ENCODE measurements around the gene FGF12.

Gene FGF12

DNA sequence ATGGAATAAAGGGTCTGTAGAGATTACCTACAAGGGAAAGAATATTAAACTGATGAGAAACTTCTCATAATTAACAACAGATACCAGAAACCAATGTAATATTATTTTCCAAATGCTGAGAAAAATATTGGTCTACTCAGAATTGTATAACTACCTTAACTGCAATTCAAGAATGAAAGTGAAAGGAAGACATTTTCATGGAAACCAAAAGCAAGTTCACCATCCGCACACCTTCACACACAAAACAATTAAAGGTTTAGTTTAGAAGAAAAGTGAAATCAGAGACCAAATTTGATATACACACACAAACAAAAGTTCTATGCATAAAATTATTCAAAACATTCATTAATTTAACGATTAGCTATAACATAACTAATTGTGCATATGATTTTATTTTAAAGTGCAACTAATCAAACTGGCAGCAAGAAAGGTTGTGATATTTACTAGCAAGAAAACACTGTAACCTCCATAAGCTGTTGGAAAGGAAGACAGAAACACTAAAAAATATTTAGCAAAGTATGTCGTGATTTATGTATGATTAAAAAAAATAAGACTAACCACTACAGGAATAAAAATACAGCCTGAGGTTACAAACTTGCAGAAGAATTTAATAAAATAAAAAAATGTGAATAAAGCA, 395.5 kb downstream of the FGF12 start:
- no peak for DNase-seq

DNA sequence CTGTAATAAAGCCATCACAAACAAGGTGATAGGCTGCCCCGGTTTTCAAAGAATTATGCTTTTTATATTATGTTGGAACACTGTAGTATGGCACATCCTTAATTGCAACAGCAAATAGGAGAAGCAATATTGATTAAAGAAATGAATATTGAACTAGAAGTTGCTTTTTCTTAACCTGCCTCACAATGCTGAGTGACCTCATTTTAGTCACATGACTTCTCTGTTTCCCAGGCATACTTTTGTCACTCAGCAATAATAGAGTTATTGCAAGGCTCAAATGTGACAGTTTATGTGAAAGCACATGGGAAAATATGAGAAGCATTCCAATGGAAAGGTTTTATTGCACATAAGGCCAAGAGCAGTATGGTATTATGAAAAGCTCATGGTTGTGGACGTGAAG, 400.7 kb downstream of the FGF12 start:
- DNase-seq = no peak

GRCh38 chr3:192317564-192317963, 409.8 kb downstream of the FGF12 start:
- DNase-seq = no peak

- no peak for DNase-seq
Observed at GRCh38 chr3:192313605-192314004, 413.7 kb downstream of the FGF12 start.

DNA sequence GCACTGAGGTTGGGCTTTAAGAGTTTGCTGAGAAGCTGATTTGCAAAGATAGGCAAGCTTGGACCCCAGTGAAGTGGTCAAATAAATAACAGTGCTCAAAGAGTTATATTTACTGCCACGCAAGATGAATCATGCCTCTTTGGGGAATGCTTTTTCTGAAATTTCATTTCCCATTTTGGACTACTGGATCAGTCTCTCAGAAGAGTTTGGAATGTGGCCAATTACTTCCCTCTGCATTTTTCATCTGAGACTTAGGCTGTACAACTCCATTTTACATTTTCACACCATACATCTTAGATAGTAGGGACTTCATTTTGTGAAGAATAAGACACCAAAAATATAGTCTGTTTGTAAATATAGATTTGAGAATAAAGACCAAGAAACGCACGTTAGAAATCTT, 419.7 kb downstream of the FGF12 start:
- DNase-seq = no peak

GRCh38 chr3:192303235-192303634, 424.1 kb downstream of the FGF12 start:
- no peak for DNase-seq

DNA sequence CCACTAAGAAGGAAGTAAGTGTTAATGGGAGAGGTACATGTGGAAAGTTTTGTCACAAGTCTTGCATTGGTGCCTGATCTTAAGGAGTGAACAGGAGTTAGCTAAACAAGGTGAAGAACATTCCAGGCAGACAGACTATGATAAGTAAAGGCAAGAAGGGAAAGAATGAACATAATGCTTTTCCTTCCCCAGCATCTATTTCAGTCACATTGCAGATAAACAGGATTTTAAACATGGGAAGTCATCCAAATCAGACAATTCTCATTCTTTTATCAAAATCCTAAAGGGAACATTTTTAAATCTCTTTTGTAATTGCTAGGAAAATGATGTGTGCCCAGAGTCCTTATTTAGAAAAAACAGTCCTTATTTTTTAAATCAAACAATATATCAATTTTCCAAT, 424.6 kb downstream of the FGF12 start:
- DNase-seq = no peak

GRCh38 chr3:192299921-192300320, 427.4 kb downstream of the FGF12 start:
- no peak for DNase-seq

DNA sequence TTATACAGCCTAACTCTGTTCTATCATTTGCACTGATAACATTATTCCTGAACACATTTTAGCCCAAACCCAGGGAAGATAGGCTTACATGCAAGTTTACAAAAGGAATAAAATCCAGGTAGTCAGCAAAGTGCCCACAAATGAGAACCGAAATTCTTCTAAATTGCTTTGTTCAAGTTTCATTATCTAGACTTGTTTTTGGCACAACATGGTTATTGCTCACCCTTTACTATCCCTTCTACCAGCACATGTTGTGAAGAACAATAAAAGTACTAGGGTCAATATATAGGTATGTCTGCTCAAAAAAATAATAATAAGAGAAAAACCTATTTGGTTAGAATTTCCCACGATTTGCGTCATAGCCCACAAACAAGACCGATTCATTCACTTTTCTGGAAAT, 430.5 kb downstream of the FGF12 start:
- no peak for DNase-seq

DNA sequence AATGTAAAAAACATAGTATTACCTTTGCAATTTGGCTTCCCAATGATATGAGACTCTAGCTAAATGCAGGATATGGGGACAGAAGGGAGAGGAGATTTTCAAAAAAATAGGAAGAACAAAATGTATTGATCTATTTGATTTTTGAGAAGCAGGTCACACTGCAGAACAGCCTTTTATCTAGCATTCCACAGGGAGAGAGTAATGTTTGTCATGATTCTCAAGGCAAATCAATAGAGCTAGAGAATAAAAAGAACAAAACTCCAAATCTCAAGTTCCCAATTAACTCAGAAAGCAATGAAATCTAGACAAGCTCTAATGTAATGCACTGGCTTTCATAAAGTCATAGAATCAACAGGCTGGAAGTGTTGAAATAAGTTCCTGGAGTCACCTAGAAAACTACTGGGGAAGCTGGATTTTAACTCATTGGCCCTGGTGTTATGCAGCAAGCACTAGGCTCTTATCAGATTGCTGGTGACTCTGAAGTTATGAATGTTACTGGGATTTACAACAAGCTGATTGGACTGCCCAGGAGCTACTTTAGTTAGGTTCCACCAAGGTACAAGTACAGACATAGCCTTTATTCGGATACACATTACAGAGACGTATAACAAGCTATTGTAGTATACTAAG, 442.8 kb downstream of the FGF12 start:
- no peak for DNase-seq

DNA sequence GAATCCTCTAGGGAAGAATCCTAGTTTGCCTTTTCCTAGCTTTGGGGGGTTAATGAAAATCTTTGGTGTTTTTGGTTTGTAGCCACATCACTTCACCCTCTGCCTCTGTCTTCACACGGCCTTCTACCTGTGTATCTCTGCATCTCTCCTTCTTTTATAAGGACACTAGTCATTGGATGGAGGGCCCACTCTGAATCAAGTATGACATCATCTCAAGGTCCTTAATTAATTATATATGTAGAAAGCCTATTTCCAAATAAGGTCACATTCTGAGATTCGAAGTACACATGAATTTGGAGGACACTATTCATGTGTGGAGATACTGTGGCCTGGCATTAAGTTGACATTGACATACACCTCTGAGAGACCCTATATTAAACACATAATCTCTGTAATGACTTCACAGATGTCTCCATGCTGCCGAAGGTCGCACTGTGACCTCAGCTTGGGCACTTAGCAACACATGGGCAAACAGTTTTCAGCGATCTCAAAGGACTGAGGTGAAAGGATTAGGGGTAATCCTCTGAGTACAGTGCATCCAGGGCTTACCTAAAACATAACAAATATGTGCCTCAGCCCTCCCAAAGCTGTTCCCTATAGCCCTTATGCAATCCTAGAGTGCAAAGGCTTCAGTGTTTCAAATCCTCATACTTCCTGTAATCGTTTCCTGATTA, 446.0 kb downstream of the FGF12 start:
- DNase-seq = no peak

DNA sequence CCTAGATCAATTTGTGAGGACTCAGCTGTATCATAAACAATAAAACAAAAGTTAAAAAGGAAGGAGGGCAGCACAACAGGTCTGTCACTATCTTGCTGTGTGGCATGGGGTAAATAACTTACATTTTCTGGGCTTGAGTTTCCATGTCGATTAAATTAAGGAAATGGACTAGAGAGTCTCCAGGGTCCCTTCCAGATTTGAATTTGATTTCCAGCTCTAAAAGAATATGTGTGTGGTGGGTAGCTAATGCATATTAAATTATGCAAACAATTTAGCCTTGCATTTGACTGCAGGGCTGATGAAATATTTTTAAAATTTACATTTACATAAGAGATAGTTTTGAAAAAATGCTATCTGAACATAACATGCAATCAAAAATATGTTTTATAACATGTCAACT, 447.7 kb downstream of the FGF12 start:
- no peak for DNase-seq

DNA sequence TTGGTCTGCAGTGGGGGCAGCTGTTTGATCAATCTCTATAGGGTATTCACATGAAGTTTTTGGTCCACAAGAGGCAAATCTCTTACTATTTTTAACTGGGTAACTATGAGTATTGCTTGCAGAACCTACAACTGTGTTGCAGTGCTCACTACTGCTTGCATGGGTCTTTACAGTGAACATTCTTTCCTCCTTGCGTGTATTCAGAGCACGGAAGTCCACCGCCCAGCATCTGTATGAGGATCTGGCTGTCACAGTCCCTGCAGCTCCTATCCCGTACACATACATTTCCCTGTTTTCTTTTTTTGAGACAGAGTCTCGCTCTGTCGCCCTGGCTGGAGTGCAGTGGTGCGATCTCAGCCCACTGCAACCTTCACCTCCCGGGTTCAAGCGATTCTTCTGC, 449.9 kb downstream of the FGF12 start:
- DNase-seq = no peak

DNA sequence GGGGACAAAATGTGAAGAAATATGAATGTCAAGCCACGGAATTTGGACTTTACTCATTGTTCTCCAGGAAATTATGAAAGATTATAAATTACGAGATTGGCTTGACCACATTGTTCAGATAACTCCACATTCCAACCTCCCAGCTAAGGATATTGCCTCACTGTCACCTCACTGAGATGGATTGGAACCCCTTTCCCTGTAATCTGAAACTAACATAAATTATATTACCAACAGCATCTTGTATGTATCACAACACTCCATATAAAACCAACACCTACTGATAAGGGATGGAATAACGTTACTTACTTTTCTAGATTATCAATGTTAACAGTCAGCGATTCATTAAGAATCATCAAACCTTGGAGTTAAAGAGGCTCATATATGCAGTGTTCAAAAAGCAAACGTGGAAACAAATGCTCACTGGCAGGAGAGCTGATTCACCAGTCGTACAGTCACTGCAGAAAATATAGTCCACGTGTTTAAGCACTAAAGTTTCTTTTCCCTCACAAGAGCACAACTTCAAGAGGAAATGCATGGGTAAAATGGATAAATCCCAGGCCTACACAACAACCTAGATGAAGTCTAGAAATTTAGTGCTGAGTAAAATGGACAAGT, 451.5 kb downstream of the FGF12 start:
- DNase-seq = no peak

DNA sequence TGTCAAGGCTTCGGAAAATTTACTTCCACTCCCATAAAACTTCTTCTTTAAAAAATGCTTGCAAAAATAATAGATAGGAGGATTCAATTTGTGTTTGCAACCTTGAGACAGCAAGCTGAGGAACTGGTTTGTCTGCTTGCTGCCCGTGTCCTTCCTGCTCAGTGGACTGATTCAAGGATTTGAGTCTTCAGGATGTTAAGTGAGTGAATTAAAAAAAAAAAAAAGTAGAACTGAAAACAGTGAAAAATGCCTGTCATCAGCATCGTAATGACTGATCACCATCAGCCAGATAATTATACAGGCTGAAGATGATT, 453.7 kb downstream of the FGF12 start:
- DNase-seq = no peak

- no peak for DNase-seq
Observed at GRCh38 chr3:192273001-192273696, 454.2 kb downstream of the FGF12 start.

DNA sequence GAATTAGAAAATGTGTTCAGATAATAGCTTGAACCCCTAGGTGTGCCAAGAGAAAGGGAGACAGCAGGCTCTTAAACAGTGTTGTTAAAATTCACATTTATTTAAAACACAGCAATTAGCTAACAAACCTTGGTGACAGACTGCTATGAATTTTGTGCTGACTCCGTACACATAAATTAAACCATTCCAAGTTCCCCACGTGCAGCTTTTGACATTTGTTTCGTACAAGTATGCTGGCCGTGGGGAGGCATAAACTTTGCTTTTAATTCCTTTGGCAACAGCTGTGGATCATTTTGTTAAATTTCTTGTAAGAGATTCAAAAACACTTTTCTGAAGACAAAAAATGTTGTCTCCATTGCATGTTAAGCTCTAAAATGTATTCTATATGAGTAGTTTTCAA, 465.3 kb downstream of the FGF12 start:
- DNase-seq = no peak

- no peak for DNase-seq
Observed at GRCh38 chr3:192261135-192261534, 466.2 kb downstream of the FGF12 start.

DNA sequence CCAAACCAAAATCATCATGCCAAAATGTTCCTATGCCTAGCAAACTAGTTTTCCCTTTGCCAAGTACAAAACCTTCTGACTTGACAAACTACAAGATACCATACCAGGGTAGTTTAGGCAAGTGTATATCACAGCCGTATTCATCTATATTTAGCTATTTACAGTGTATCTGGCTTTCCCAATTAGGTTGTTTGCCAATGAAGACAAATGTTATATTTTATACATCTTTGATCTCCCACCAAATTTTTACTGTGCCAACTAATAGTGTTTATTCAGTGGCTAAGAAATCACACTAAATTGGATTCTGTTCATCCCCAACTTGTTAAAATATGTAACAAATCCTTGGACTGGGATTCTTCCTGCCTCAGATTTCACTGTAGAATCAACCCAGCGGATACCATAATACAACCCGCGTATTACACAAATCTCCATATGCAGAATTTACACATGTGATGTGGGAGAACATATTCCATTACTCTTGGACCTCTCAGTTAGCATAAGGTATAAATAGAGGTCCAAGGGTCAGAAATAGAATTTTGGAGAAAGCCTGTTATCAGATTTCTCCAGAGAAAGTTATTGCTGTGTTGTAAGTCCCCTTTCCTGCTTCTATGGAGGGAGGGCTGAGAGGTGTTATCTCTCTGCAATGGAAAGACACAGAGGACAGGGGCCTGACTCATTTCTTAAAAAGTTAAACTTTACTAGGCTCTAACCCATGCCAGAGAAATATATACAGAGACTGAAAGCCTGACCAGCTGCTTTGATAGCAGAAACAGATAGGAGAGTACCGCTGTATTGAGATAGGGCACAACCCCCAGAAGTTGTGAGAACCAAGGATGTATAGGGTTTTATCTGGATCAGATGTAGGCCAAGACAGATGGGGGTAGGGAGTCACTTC, 467.0 kb downstream of the FGF12 start:
- no peak for DNase-seq

DNA sequence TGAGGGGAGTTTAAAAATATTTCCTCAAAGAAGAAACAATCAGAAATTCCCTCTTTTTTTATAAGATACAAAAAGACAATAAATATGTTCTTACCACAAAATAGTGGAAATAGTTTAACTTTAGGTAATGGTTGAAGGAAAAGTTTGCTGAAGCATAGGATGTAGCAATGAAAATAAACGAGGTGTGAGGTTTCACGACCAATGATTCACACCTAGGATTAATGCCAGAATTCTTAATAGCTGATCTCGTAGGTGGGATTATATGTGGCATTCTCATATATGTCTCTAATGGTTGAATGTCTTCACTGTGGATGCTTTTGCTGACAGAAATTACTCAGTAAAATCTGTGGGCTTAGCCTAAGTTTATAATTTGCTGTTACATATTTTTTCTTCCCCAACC, 467.7 kb downstream of the FGF12 start:
- no peak for DNase-seq

DNA sequence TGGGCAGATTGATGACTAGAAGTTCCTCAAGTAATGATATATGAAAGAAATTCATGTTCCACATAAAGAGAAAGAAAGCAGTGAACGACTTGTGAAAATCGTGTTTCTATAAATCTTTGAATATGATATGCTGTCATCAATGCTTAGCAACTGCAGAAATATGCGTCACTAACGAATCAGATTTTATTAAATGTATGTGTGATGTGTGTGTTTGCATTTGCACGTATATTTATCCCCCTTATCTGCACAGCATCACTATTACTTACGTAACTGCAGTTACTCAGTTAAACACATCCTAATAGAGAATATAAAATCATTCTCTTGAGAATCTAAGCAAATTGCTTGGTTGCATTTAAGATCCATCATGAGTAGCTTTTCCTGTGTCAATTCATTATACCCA, 468.6 kb downstream of the FGF12 start:
- no peak for DNase-seq

DNA sequence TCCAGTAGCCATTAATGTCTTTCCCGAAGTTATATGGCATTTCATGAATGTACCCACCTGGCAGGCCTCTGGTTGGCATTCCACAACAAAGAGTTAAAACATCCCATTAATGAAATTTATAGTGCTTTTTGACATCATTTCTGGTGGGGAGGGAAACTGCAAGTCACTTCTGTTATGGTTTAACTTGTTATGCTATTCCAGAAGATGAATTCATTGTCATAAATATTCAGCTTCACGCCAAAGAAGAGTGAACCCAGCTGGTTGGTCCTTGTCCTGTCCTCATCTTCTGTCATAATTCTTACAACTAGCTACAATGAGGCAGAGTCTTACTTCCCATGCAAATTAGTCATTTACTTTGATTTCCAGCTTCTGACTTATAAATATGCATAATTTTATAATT, 471.5 kb downstream of the FGF12 start:
- no peak for DNase-seq
